ENCODE measurements around the gene WSCD1.

Gene WSCD1

DNA sequence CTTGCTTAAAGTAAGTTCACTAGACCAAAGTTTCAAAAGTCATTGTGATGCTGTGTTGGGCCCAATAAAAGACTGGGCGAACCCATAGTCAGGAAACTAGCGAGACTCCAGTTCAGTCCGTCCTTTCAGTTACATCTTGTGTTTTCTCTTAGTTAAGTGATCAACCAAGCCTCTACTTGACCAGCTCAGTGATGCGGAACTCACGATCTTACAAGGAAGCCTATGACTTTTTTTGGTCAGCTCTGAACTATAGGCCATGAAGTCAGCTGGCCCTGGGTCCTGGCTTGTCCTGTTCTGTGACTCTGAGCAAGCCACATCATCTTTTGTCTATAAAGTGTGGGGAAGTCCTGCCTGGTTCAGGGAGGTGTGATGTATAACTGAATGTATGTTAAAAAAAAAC is 21.7 kb upstream of the WSCD1 start:
- Histone ChIP-seq H3K27me3 (ENCODE audit: control insufficient read depth in 3 of 3, insufficient read depth in 3 of 3, low read depth in 1 of 3, low read length in 3 of 3) (peaks cover 0 to 6% (median 0%) of the 10 kb centered on the region in 3 experiments), H3K4me3 (ENCODE audit: low read length in 2 of 2) (no peak overlapping the region), H3K36me3 (replicated peaks in 1 of 2; ENCODE audit: control insufficient read depth in 2 of 2, insufficient read depth in 2 of 2, low read length in 2 of 2) (no peaks in the 10 kb centered on the region), H3K23ac (ENCODE audit: low read depth, low read length, poor library complexity) (no peak overlapping the region), H2AFZ (ENCODE audit: low read length) (no peak overlapping the region), H4K8ac (ENCODE audit: low read depth, low read length) (no peak overlapping the region), H2BK120ac (ENCODE audit: low read depth, low read length) (no peak overlapping the region), H3K9me3 (replicated peaks in 1 of 2; ENCODE audit: control insufficient read depth in 2 of 2, insufficient read depth in 1 of 2, low read depth in 1 of 2, low read length in 2 of 2) (no peaks in the 10 kb centered on the region), H3K4me1 (ENCODE audit: control insufficient read depth in 2 of 2, insufficient read depth in 1 of 2, low read depth in 1 of 2, low read length in 2 of 2) (no peaks in the 10 kb centered on the region), H3K14ac (ENCODE audit: low read length) (no peak overlapping the region), H2BK15ac (ENCODE audit: low read length) (no peak overlapping the region), H4K91ac (ENCODE audit: low read depth, low read length, poor library complexity) (no peak overlapping the region), H3K18ac (ENCODE audit: low read length) (no peak overlapping the region), H2BK5ac (ENCODE audit: low read length) (no peak overlapping the region), H3K4me2 (ENCODE audit: insufficient read depth, low read length, poor library complexity, severe bottlenecking) (no peak overlapping the region), H3K4ac (ENCODE audit: low read length) (no peak overlapping the region), H3K27ac (replicated peaks; ENCODE audit: low read length) (no peak overlapping the region), H3K9ac (ENCODE audit: low read depth, low read length, poor library complexity) (no peak overlapping the region), H2BK12ac (ENCODE audit: low read length) (no peak overlapping the region), H2AK5ac (ENCODE audit: low read depth, low read length) (no peak overlapping the region), H3K79me1 (ENCODE audit: low read depth, low read length) (no peaks in the 10 kb centered on the region)
- no peak for DNase-seq (ENCODE audit: low spot score)
- WGBS, 2 donors (ENCODE audit: extremely low coverage in 2 of 2, insufficient read length in 2 of 2, insufficient replicate concordance in 1 of 2): no CpG with 5 or more reads among the region's 5 CpGs

DNA sequence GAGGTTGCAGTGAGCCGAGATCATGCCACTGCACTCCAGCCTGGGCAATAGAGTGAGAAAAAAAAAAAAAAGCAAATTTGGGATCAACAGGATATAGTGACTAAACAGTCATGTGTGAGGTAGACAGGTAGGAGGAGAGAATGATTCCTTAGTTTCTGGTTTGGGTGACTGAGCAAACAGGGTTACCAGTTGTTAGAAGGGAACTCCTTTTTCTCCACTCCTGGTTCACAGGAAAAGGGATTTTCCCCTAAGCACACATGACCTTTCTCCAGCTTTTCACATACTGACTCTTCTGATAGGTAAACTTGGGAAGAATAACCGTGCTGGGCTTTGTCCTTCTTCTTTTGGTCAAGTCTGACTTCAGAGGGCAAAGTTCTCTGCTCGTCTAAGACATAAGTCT is 17.3 kb upstream of the WSCD1 start:
- Histone ChIP-seq H3K9ac (ENCODE audit: low read depth, low read length, poor library complexity) (no peak overlapping the region), H2BK12ac (ENCODE audit: low read length) (no peak overlapping the region), H3K36me3 (replicated peaks in 1 of 2; ENCODE audit: control insufficient read depth in 2 of 2, insufficient read depth in 2 of 2, low read length in 2 of 2) (no peaks in the 10 kb centered on the region), H3K4me2 (ENCODE audit: insufficient read depth, low read length, poor library complexity, severe bottlenecking) (no peak overlapping the region), H3K4me3 (ENCODE audit: low read length in 2 of 2) (no peak overlapping the region), H3K18ac (ENCODE audit: low read length) (no peak overlapping the region), H3K9me3 (replicated peaks in 1 of 2; ENCODE audit: control insufficient read depth in 2 of 2, insufficient read depth in 1 of 2, low read depth in 1 of 2, low read length in 2 of 2) (no peaks in the 10 kb centered on the region), H2BK15ac (ENCODE audit: low read length) (no peak overlapping the region), H3K14ac (ENCODE audit: low read length) (no peak overlapping the region), H3K4ac (ENCODE audit: low read length) (no peak overlapping the region), H3K23ac (ENCODE audit: low read depth, low read length, poor library complexity) (no peak overlapping the region), H2AFZ (ENCODE audit: low read length) (no peak overlapping the region), H3K27me3 (ENCODE audit: control insufficient read depth in 3 of 3, insufficient read depth in 3 of 3, low read depth in 1 of 3, low read length in 3 of 3) (peaks cover 0 to 13% (median 0%) of the 10 kb centered on the region in 3 experiments), H4K91ac (ENCODE audit: low read depth, low read length, poor library complexity) (no peak overlapping the region), H2AK5ac (ENCODE audit: low read depth, low read length) (no peak overlapping the region), H2BK120ac (ENCODE audit: low read depth, low read length) (no peak overlapping the region), H3K27ac (replicated peaks; ENCODE audit: low read length) (no peak overlapping the region), H4K8ac (ENCODE audit: low read depth, low read length) (no peak overlapping the region), H3K79me1 (ENCODE audit: low read depth, low read length) (no peaks in the 10 kb centered on the region), H2BK5ac (ENCODE audit: low read length) (no peak overlapping the region), H3K4me1 (ENCODE audit: control insufficient read depth in 2 of 2, insufficient read depth in 1 of 2, low read depth in 1 of 2, low read length in 2 of 2) (peaks cover 0 to 4% of the 10 kb centered on the region in 2 donors)
- no peak for DNase-seq (ENCODE audit: low spot score)
- no CpG with 5 or more reads among the region's 3 CpGs for WGBS, 2 donors (ENCODE audit: extremely low coverage in 2 of 2, insufficient read length in 2 of 2, insufficient replicate concordance in 1 of 2)

DNA sequence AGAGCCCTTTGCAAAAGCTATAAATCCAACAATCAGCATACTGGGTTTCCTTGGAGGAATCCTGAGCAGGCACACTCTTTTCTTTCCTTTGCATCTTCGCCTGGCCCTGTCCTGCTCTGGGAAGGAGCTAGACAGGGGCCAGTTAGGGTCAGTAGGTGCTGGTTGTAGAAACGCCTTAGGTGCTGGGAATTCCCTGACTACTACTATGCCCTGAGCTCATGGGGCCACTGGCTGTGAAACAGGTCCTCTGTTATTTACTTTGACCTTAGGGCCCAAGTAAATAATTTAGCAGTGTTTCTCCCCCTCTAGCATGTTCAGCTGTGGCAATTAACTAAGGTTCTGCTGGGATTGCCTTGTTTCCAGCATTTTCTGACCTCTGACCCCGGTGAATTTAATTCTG is 15.8 kb upstream of the WSCD1 start:
- H2BK5ac ChIP-seq (ENCODE audit: low read length): no peak overlapping the region
- no peak overlapping the region for H2AK5ac ChIP-seq (ENCODE audit: low read depth, low read length)
- H2BK15ac ChIP-seq (ENCODE audit: low read length): no peak overlapping the region
- peak overlapping the region; percentile 13 for H3K18ac ChIP-seq (ENCODE audit: low read length)
- no peaks in the 10 kb centered on the region for H3K36me3 ChIP-seq (replicated peaks in 1 of 2; ENCODE audit: control insufficient read depth in 2 of 2, insufficient read depth in 2 of 2, low read length in 2 of 2)
- DNase-seq (ENCODE audit: low spot score): no peak
- H3K27me3 ChIP-seq (ENCODE audit: control insufficient read depth in 3 of 3, insufficient read depth in 3 of 3, low read depth in 1 of 3, low read length in 3 of 3): peaks cover 0 to 11% (median 0%) of the 10 kb centered on the region in 3 experiments
- no peak overlapping the region for H3K9ac ChIP-seq (ENCODE audit: low read depth, low read length, poor library complexity)
- no peak overlapping the region for H3K4ac ChIP-seq (ENCODE audit: low read length)
- no peak overlapping the region for H2BK120ac ChIP-seq (ENCODE audit: low read depth, low read length)
- H4K91ac ChIP-seq (ENCODE audit: low read depth, low read length, poor library complexity): no peak overlapping the region
- H3K4me1 ChIP-seq (ENCODE audit: control insufficient read depth in 2 of 2, insufficient read depth in 1 of 2, low read depth in 1 of 2, low read length in 2 of 2): peaks cover 2 to 4% of the 10 kb centered on the region in 2 donors
- H3K4me2 ChIP-seq (ENCODE audit: insufficient read depth, low read length, poor library complexity, severe bottlenecking): no peak overlapping the region
- no peak overlapping the region for H3K27ac ChIP-seq (replicated peaks; ENCODE audit: low read length)
- H3K23ac ChIP-seq (ENCODE audit: low read depth, low read length, poor library complexity): no peak overlapping the region
- no peaks in the 10 kb centered on the region for H3K9me3 ChIP-seq (replicated peaks in 1 of 2; ENCODE audit: control insufficient read depth in 2 of 2, insufficient read depth in 1 of 2, low read depth in 1 of 2, low read length in 2 of 2)
- no peaks in the 10 kb centered on the region for H3K79me1 ChIP-seq (ENCODE audit: low read depth, low read length)
- H3K14ac ChIP-seq (ENCODE audit: low read length): no peak overlapping the region
- no CpG with 5 or more reads among the region's 3 CpGs for WGBS, 2 donors (ENCODE audit: extremely low coverage in 2 of 2, insufficient read length in 2 of 2, insufficient replicate concordance in 1 of 2)
- no peak overlapping the region for H3K4me3 ChIP-seq (ENCODE audit: low read length in 2 of 2)
- no peak overlapping the region for H2AFZ ChIP-seq (ENCODE audit: low read length)
- H2BK12ac ChIP-seq (ENCODE audit: low read length): no peak overlapping the region
- no peak overlapping the region for H4K8ac ChIP-seq (ENCODE audit: low read depth, low read length)

DNA sequence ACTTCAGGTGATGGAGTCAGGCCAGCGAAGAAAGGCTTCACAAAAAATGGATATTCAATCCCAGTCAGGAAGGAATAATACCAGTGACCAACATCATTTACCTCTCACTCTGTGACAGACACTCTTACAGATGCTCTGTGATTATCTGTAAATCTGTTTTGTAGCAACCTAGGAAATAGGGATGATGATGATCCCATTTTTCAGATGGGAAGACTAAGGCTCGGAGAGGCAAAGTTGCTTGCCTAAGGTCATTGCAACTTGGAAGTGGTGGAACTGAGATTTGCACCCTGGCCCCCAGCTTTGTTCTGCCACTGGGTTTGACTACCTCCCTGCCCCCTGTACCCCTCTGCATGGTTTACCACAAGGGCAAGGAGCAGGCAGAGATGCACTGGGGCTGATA is 14.1 kb upstream of the WSCD1 start:
- Histone ChIP-seq H3K79me1 (ENCODE audit: low read depth, low read length) (no peaks in the 10 kb centered on the region), H2AK5ac (ENCODE audit: low read depth, low read length) (no peak overlapping the region), H2AFZ (ENCODE audit: low read length) (no peak overlapping the region), H3K9ac (ENCODE audit: low read depth, low read length, poor library complexity) (no peak overlapping the region), H3K36me3 (replicated peaks in 1 of 2; ENCODE audit: control insufficient read depth in 2 of 2, insufficient read depth in 2 of 2, low read length in 2 of 2) (no peaks in the 10 kb centered on the region), H3K14ac (ENCODE audit: low read length) (peak overlapping the region; percentile 58), H4K91ac (ENCODE audit: low read depth, low read length, poor library complexity) (no peak overlapping the region), H2BK120ac (ENCODE audit: low read depth, low read length) (peak overlapping the region; percentile 82), H3K27me3 (ENCODE audit: control insufficient read depth in 3 of 3, insufficient read depth in 3 of 3, low read depth in 1 of 3, low read length in 3 of 3) (peaks cover 0 to 8% (median 0%) of the 10 kb centered on the region in 3 experiments), H3K27ac (replicated peaks; ENCODE audit: low read length) (no peak overlapping the region), H2BK5ac (ENCODE audit: low read length) (no peak overlapping the region), H3K4me2 (ENCODE audit: insufficient read depth, low read length, poor library complexity, severe bottlenecking) (no peak overlapping the region), H3K4ac (ENCODE audit: low read length) (peak overlapping the region; percentile 28), H3K23ac (ENCODE audit: low read depth, low read length, poor library complexity) (no peak overlapping the region), H3K18ac (ENCODE audit: low read length) (peak overlapping the region; percentile 34), H4K8ac (ENCODE audit: low read depth, low read length) (no peak overlapping the region), H2BK12ac (ENCODE audit: low read length) (no peak overlapping the region), H3K9me3 (replicated peaks in 1 of 2; ENCODE audit: control insufficient read depth in 2 of 2, insufficient read depth in 1 of 2, low read depth in 1 of 2, low read length in 2 of 2) (no peaks in the 10 kb centered on the region), H2BK15ac (ENCODE audit: low read length) (no peak overlapping the region), H3K4me3 (ENCODE audit: low read length in 2 of 2) (no peak overlapping the region), H3K4me1 (ENCODE audit: control insufficient read depth in 2 of 2, insufficient read depth in 1 of 2, low read depth in 1 of 2, low read length in 2 of 2) (peaks cover 5 to 10% of the 10 kb centered on the region in 2 donors)
- WGBS, 2 donors (ENCODE audit: extremely low coverage in 2 of 2, insufficient read length in 2 of 2, insufficient replicate concordance in 1 of 2): no CpG with 5 or more reads among the region's 2 CpGs
- no peak for DNase-seq (ENCODE audit: low spot score)

Data from neuronal stem cell (in vitro differentiated cells).